Jurkat, Clone E6-1 (cell line): Measurements from ENCODE around the gene RABL6.

ENCODE experiments used
- DNase-seq: peaks from one replicate; pipeline ENCODE4 v3.0.0-alpha.2; 2011; ENCODE audit warnings: low read depth, low spot score
- H3K4me3 ChIP-seq: 2 replicates; pipeline ENCODE4 v1.5.1; 2011; ENCODE audit warnings: mild to moderate bottlenecking, low read length, control low read depth, moderate library complexity

Gene RABL6

GRCh38 chr9:136851941-136852663 lies 44.4 kb downstream of the RABL6 start, which contains the start of gene MAMDC4:
MAMDC4 (plus strand) TSS chr9:136852346; CDS start chr9:136852417, 71 bp downstream.
- no peak within 1 kb of the TSS for H3K4me3 ChIP-seq
- DNase-seq, result no peak

GRCh38 chr9:136852664-136853595 lies 45.2 kb downstream of the RABL6 start:
- no peak overlapping the region for H3K4me3 ChIP-seq
- no peak for DNase-seq

- H3K4me3 ChIP-seq, result no peak overlapping the region
- DNase-seq, result no peak
Measured at GRCh38 chr9:136853596-136854112, 45.9 kb downstream of the RABL6 start.

- no peak overlapping the region for H3K4me3 ChIP-seq
- no peak for DNase-seq
Measured at GRCh38 chr9:136854113-136854841, 46.5 kb downstream of the RABL6 start.

- DNase-seq, result no peak
- H3K4me3 ChIP-seq, result no peak overlapping the region
Measured at GRCh38 chr9:136854842-136855460, 47.2 kb downstream of the RABL6 start.

GRCh38 chr9:136855461-136856078 lies 47.8 kb downstream of the RABL6 start:
- no peak overlapping the region for H3K4me3 ChIP-seq
- DNase-seq, result no peak

GRCh38 chr9:136856079-136856476 lies 48.3 kb downstream of the RABL6 start:
- H3K4me3 ChIP-seq, result no peak overlapping the region
- no peak for DNase-seq

GRCh38 chr9:136856541-136857141 lies 48.9 kb downstream of the RABL6 start:
- no peak for DNase-seq
- no peak overlapping the region for H3K4me3 ChIP-seq

- no peak overlapping the region for H3K4me3 ChIP-seq
- no peak for DNase-seq
Measured at GRCh38 chr9:136857166-136857565, 49.4 kb downstream of the RABL6 start.

- no peak overlapping the region for H3K4me3 ChIP-seq
- DNase-seq, result no peak
Measured at GRCh38 chr9:136857581-136858412, 50.0 kb downstream of the RABL6 start.

- no peak overlapping the region for H3K4me3 ChIP-seq
- no peak for DNase-seq
Measured at GRCh38 chr9:136858452-136858843, 50.7 kb downstream of the RABL6 start.

- no peak overlapping the region for H3K4me3 ChIP-seq
- no peak for DNase-seq
Measured at GRCh38 chr9:136858844-136859757, 51.4 kb downstream of the RABL6 start.

- no peak for DNase-seq
- no peak overlapping the region for H3K4me3 ChIP-seq
Measured at GRCh38 chr9:136860529-136860928, 52.8 kb downstream of the RABL6 start.

GRCh38 chr9:136860933-136861873 lies 53.5 kb downstream of the RABL6 start:
- H3K4me3 ChIP-seq, result no peak overlapping the region
- DNase-seq, result no peak

GRCh38 chr9:136861874-136862457 lies 54.2 kb downstream of the RABL6 start:
- no peak overlapping the region for H3K4me3 ChIP-seq
- DNase-seq, result no peak
